Erythroblast (primary cell): Measurements from ENCODE around the gene PRKCZ.

Experiments used
- GATA1 ChIP-seq: IDR thresholded peaks from 2 replicates; pipeline ENCODE4 v1.6.1; 2011; ENCODE audit warnings: low read depth, mild to moderate bottlenecking, control low read depth, low read length, moderate library complexity
- POLR2A ChIP-seq: IDR thresholded peaks from 2 replicates; pipeline ENCODE4 v1.6.1; 2011; ENCODE audit warnings: mild to moderate bottlenecking, low read length

- no peak for TF ChIP-seq POLR2A
- TF ChIP-seq GATA1 = no peak
Observed at GRCh38 chr1:2024451-2024850, 25.8 kb upstream of the PRKCZ start.
